ENCODE results near the gene MFNG. TPM values are rescaled to one million over a fixed set of nuclear protein-coding genes. Genes with fewer than 3 reads are reported as not detected.

The MFNG gene
- total RNA-seq, 1 donor from 2014 or later: 0.83 TPM

- DNase-seq (ENCODE audit: low spot score in 2 of 2, unreplicated experiment in 2 of 2): no peak
- TF ChIP-seq CTCF (IDR thresholded peaks at IDR 0.05; ENCODE audit: unreplicated experiment): no peak
- H3K4me1 Mint-ChIP-seq: peaks cover 8% of the 10 kb centered on the region
- H3K9me3 Mint-ChIP-seq: peaks cover 3% of the 10 kb centered on the region
- peaks cover 5% of the 10 kb centered on the region for H3K36me3 Mint-ChIP-seq
- H3K27me3 Mint-ChIP-seq (ENCODE audit: low read depth): peaks cover 8% of the 10 kb centered on the region
- peak overlapping the region; percentile 45 for H3K4me3 Mint-ChIP-seq
- no peak overlapping the region for H3K27ac Mint-ChIP-seq
These were observed 34.6 kb upstream of the MFNG start for GRCh38 chr22:37520776-37521191.

GRCh38 chr22:37519268-37520195 lies 33.3 kb upstream of the MFNG start, which contains the start of gene CARD10:
TSS of gene CARD10 (minus strand) at chr22:37519415. CDS start at chr22:37519200, 215 bp downstream.
- DNase-seq (ENCODE audit: low spot score in 2 of 2, unreplicated experiment in 2 of 2): no peak
- Mint-ChIP-seq H3K4me1 (peaks cover 8% of the 10 kb centered on the region), H3K27me3 (ENCODE audit: low read depth) (peaks cover 8% of the 10 kb centered on the region), H3K36me3 (peaks cover 7% of the 10 kb centered on the region), H3K27ac (peak within 1 kb of the TSS; percentile 80), H3K9me3 (peaks cover 3% of the 10 kb centered on the region), H3K4me3 (peak within 1 kb of the TSS; percentile 75)
- TF ChIP-seq CTCF (IDR thresholded peaks at IDR 0.05; ENCODE audit: unreplicated experiment): no peak

- peaks cover 3% of the 10 kb centered on the region for H3K9me3 Mint-ChIP-seq
- DNase-seq (ENCODE audit: low spot score in 2 of 2, unreplicated experiment in 2 of 2): no peak
These were observed 32.5 kb upstream of the MFNG start for GRCh38 chr22:37518509-37519267.

GRCh38 chr22:37517826-37518450 lies 31.8 kb upstream of the MFNG start:
- Mint-ChIP-seq H3K4me1 (peaks cover 15% of the 10 kb centered on the region), H3K27me3 (ENCODE audit: low read depth) (peaks cover 8% of the 10 kb centered on the region), H3K9me3 (peaks cover 3% of the 10 kb centered on the region), H3K36me3 (peaks cover 7% of the 10 kb centered on the region), H3K27ac (peak overlapping the region; percentile 80), H3K4me3 (peak overlapping the region; percentile 75)
- no peak for DNase-seq (ENCODE audit: low spot score in 2 of 2, unreplicated experiment in 2 of 2)
- TF ChIP-seq CTCF (IDR thresholded peaks at IDR 0.05; ENCODE audit: unreplicated experiment): no peak

More at GRCh38 chr22:37518509-37519267, 32.5 kb upstream of the MFNG start:
- Mint-ChIP-seq H3K4me3 (peak overlapping the region; percentile 75), H3K27ac (peak overlapping the region; percentile 80), H3K36me3 (peaks cover 7% of the 10 kb centered on the region), H3K27me3 (ENCODE audit: low read depth) (peaks cover 8% of the 10 kb centered on the region), H3K4me1 (peaks cover 8% of the 10 kb centered on the region)
- TF ChIP-seq CTCF (IDR thresholded peaks at IDR 0.05; ENCODE audit: unreplicated experiment): no peak

GRCh38 chr22:37516456-37516855 lies 30.3 kb upstream of the MFNG start:
- H3K27me3 Mint-ChIP-seq (ENCODE audit: low read depth): peaks cover 8% of the 10 kb centered on the region
- DNase-seq (ENCODE audit: low spot score in 2 of 2, unreplicated experiment in 2 of 2): no peak
- H3K4me1 Mint-ChIP-seq: peaks cover 27% of the 10 kb centered on the region
- no peak overlapping the region for H3K27ac Mint-ChIP-seq
- no peak overlapping the region for H3K4me3 Mint-ChIP-seq
- no peak for TF ChIP-seq CTCF (IDR thresholded peaks at IDR 0.05; ENCODE audit: unreplicated experiment)
- H3K9me3 Mint-ChIP-seq: peaks cover 3% of the 10 kb centered on the region
- H3K36me3 Mint-ChIP-seq: peaks cover 7% of the 10 kb centered on the region

Measured in mesothelial cell of epicardium (in vitro differentiated cells).